Measurements from ENCODE around the gene MAPKAP1.

Gene MAPKAP1

DNA sequence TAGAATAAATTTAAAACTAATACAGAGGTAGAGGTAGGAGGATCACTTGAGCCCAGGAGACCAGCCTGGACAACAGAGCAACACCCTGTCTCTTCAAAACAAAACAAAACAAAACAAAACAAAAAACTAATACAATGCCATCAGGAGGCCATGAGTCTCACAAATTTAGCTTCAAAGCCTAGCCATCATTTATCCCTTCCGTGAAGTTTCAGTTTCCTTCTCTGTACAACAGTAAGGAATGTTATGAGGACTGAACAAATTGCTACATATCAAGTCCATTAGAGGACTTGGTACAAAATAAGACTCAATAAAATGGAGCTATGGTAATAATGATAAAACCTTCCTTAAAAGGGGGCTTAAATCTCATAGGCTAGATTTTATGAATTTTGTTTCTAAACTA is 60.8 kb downstream of the MAPKAP1 start:
- H3K27ac ChIP-seq: peak overlapping the region; percentile 40
- no peaks in the 10 kb centered on the region for H3K27me3 ChIP-seq (replicated peaks)
- DNase-seq: no peak
- H3K4me3 ChIP-seq (ENCODE audit: low read depth, low read length): no peak overlapping the region
- no peaks in the 10 kb centered on the region for H3K36me3 ChIP-seq (replicated peaks)
- TF ChIP-seq, protein P1, sequence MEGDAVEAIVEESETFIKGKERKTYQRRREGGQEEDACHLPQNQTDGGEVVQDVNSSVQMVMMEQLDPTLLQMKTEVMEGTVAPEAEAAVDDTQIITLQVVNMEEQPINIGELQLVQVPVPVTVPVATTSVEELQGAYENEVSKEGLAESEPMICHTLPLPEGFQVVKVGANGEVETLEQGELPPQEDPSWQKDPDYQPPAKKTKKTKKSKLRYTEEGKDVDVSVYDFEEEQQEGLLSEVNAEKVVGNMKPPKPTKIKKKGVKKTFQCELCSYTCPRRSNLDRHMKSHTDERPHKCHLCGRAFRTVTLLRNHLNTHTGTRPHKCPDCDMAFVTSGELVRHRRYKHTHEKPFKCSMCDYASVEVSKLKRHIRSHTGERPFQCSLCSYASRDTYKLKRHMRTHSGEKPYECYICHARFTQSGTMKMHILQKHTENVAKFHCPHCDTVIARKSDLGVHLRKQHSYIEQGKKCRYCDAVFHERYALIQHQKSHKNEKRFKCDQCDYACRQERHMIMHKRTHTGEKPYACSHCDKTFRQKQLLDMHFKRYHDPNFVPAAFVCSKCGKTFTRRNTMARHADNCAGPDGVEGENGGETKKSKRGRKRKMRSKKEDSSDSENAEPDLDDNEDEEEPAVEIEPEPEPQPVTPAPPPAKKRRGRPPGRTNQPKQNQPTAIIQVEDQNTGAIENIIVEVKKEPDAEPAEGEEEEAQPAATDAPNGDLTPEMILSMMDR (IDR thresholded peaks at IDR 0.05; ENCODE audit: low read depth, low read length, missing control alignments): no peak
- in situ Hi-C loops (cut with HindIII; ENCODE audit: low pct_ligation_motif_present, low sequenced_read_pairs): no loop called here

DNA sequence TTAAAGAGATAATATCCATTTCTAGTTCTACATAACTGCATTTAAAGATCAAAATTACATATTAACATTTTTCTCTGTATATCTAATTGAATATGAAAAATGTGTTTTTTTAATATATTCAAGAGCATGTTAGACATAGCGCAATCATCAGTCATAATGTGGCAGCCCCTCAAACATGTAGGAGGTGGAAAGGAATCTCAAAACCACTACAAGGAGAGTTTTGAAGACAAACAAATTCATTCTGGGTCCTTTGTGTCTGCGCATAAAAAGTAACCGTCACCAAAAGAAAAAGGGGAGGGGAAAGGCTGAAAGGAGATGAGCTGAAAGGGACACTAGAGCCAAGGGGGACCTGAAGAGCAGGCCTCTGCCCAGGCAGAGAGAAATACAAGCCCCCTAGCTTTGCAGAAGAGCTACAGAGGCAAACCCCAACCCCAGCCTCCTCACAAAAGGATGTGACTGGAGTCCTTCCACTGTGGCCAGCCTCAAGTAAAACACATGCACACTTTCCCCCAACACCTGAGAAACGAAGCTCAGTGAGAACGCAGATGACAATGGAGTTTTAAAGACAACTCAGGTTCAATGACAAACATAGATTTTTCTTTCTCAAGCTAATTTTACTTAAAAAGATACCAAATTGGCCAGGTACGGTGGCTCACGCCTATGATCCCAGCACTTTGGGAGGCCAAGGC is 62.0 kb downstream of the MAPKAP1 start:
- no peak for DNase-seq
- TF ChIP-seq, protein P1 (IDR thresholded peaks at IDR 0.05; ENCODE audit: low read depth, low read length, missing control alignments): no peak
- in situ Hi-C loops (cut with HindIII; ENCODE audit: low pct_ligation_motif_present, low sequenced_read_pairs): no loop called here
- Histone ChIP-seq H3K27me3 (replicated peaks) (no peaks in the 10 kb centered on the region), H3K4me3 (ENCODE audit: low read depth, low read length) (no peak overlapping the region), H3K36me3 (replicated peaks) (no peaks in the 10 kb centered on the region), H3K27ac (no peak overlapping the region)

DNA sequence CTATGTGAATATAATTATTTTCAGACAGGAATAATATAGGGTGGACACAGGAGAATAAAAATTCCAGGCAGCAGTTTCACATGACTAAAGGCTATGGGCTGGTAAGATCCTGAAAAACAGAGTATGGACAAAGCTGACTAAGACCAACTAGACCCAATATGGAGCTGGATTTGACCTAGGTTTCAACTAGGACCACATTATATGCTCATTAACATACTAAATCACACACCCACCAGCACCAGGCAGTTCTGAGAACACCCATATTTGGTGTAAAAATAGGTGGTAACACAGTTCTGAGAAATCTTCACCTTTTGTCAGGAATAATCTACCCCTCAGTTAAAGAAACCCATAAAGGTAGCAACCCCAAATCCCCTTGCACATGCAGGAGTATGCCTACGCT is 64.7 kb downstream of the MAPKAP1 start:
- Histone ChIP-seq H3K4me3 (ENCODE audit: low read depth, low read length) (no peak overlapping the region), H3K27me3 (replicated peaks) (no peaks in the 10 kb centered on the region), H3K27ac (no peak overlapping the region), H3K36me3 (replicated peaks) (no peaks in the 10 kb centered on the region)
- in situ Hi-C loops (cut with HindIII; ENCODE audit: low pct_ligation_motif_present, low sequenced_read_pairs): no loop called here
- TF ChIP-seq, protein P1 (IDR thresholded peaks at IDR 0.05; ENCODE audit: low read depth, low read length, missing control alignments): no peak
- no peak for DNase-seq

DNA sequence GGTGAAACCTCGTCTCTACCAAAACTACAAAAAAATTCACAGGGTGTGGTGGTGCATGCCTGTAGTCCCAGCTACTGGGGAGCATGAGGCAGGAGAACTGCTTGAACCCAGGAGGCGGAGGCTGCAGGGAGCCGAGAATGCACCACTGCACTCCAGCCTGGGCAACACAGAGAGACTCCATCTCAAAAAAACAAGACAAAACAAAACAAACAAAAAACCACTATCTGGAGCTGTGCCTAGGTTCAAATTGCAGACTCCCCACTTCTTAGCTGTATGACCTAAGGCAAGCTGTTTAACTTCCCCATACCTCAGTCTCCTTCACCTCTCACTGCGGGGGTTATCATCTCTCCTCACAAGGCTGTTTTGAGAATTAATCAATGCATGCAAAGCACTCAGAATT is 68.0 kb downstream of the MAPKAP1 start:
- Histone ChIP-seq H3K27ac (no peak overlapping the region), H3K36me3 (replicated peaks) (no peaks in the 10 kb centered on the region), H3K4me3 (ENCODE audit: low read depth, low read length) (no peak overlapping the region), H3K27me3 (replicated peaks) (no peaks in the 10 kb centered on the region)
- in situ Hi-C loops (cut with HindIII; ENCODE audit: low pct_ligation_motif_present, low sequenced_read_pairs): no loop called here
- TF ChIP-seq, protein P1 (IDR thresholded peaks at IDR 0.05; ENCODE audit: low read depth, low read length, missing control alignments): no peak
- DNase-seq: no peak

DNA sequence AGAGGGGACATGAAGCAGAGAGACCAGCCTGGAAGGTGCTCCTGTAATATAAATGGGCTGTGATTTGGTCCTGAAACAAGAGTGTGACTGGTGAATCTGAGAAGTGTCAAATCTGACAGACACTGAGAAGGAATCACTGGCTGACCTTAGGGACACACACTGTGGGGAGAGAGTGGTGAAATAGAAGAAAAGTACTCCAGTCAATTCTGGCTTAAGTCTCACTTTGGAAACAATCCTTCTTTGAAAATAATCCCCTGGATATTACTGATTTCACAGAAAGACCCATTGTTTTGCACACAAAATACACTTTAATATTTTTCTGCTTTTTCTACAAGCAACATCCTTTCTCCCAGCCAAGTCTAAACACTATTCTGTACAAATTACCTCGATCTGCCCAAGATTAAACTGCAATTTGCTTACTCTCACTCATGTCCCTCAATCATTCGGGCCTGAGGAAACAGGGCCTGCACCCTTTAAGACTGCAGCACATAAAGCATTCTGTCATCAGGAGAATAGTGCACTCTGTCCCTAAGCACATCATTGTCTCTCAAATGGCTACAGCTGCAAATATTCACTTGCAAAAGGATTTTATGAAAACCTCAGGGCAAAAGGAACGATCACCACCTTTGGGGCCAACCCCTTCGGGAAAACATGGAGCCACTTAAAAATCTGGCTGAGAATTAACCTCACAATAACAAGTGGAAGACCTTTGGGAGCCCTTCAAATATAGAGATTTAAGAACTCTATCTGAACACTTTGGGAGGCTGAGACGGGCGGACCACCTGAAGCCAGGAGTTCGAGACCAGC is 68.6 kb downstream of the MAPKAP1 start:
- TF ChIP-seq, protein P1 (IDR thresholded peaks at IDR 0.05; ENCODE audit: low read depth, low read length, missing control alignments): no peak
- H3K27me3 ChIP-seq (replicated peaks): no peaks in the 10 kb centered on the region
- no peak for DNase-seq
- H3K36me3 ChIP-seq (replicated peaks): no peaks in the 10 kb centered on the region
- in situ Hi-C loops (cut with HindIII; ENCODE audit: low pct_ligation_motif_present, low sequenced_read_pairs): no loop called here
- no peak overlapping the region for H3K27ac ChIP-seq
- no peak overlapping the region for H3K4me3 ChIP-seq (ENCODE audit: low read depth, low read length)
